ENCODE results near the gene FLT1. TPM values are rescaled to one million over a fixed set of nuclear protein-coding genes. Genes with fewer than 3 reads are reported as not detected.

FLT1 gene
- polyA plus RNA-seq, 1 donor (not counting 4 experiments of a cell fraction or from before 2014, with no cell fraction given): 0.01 TPM

- DNase-seq (ENCODE audit: low read depth, low spot score) (no peak), FAIRE-seq (no peak)
- TF ChIP-seq EZH2 (IDR thresholded peaks at IDR 0.05; ENCODE audit: low read length) (no peak), CTCF (optimal IDR thresholded peaks at IDR 0.05 in 1 of 3, IDR thresholded peaks at IDR 0.05 in 1 of 3, conservative IDR thresholded peaks at IDR 0.05 in 1 of 3; ENCODE audit: extremely low read depth in 1 of 3, insufficient read depth in 2 of 3, low read length in 3 of 3) (no peak)
- Histone ChIP-seq H3K36me3 (ENCODE audit: control insufficient read depth in 2 of 2, extremely low read depth in 1 of 2, insufficient read depth in 2 of 2, low read length in 2 of 2) (no peaks in the 10 kb centered on the region), H4K20me1 (ENCODE audit: control insufficient read depth, extremely low read depth, insufficient read depth, low read length) (no peaks in the 10 kb centered on the region), H3K27ac (ENCODE audit: control insufficient read depth, insufficient read depth, low read length) (no peak overlapping the region), H3K4me1 (ENCODE audit: control insufficient read depth, extremely low read depth, insufficient read depth, low read length) (no peaks in the 10 kb centered on the region), H3K79me2 (ENCODE audit: control insufficient read depth, insufficient read depth, low read length) (no peaks in the 10 kb centered on the region), H3K9me1 (ENCODE audit: control insufficient read depth, extremely low read depth, insufficient read depth, low read length) (no peaks in the 10 kb centered on the region), H3K4me3 (ENCODE audit: control insufficient read depth in 2 of 3, extremely low read depth in 1 of 3, insufficient read depth in 2 of 3, low read depth in 1 of 3, low read length in 3 of 3) (no peak overlapping the region), H3K9me3 (ENCODE audit: control insufficient read depth, low read depth, low read length) (no peaks in the 10 kb centered on the region), H2AFZ (ENCODE audit: control insufficient read depth, low read length) (no peak overlapping the region), H3K4me2 (ENCODE audit: control insufficient read depth, extremely low read depth, insufficient read depth, low read depth, low read length) (no peak overlapping the region), H3K27me3 (ENCODE audit: control insufficient read depth, extremely low read depth, insufficient read depth, low read length) (no peaks in the 10 kb centered on the region), H3K9ac (ENCODE audit: control insufficient read depth, extremely low read depth, insufficient read depth, low read length) (no peak overlapping the region)
- dilution Hi-C loops (cut with MboI; ENCODE audit: extremely low pct_ligation_motif_present, low sequenced_read_pairs): no loop called here
Observed at GRCh38 chr13:28333204-28333881, 161.6 kb downstream of the FLT1 start.

GRCh38 chr13:28329395-28330158, 165.4 kb downstream of the FLT1 start:
- H3K4me2 ChIP-seq (ENCODE audit: control insufficient read depth, extremely low read depth, insufficient read depth, low read depth, low read length): no peak overlapping the region
- no peaks in the 10 kb centered on the region for H3K9me1 ChIP-seq (ENCODE audit: control insufficient read depth, extremely low read depth, insufficient read depth, low read length)
- FAIRE-seq (no peak), DNase-seq (ENCODE audit: low read depth, low spot score) (no peak)
- H3K4me3 ChIP-seq (ENCODE audit: control insufficient read depth in 2 of 3, extremely low read depth in 1 of 3, insufficient read depth in 2 of 3, low read depth in 1 of 3, low read length in 3 of 3): no peak overlapping the region
- H3K27me3 ChIP-seq (ENCODE audit: control insufficient read depth, extremely low read depth, insufficient read depth, low read length): no peaks in the 10 kb centered on the region
- H3K9ac ChIP-seq (ENCODE audit: control insufficient read depth, extremely low read depth, insufficient read depth, low read length): no peak overlapping the region
- dilution Hi-C loops (cut with MboI; ENCODE audit: extremely low pct_ligation_motif_present, low sequenced_read_pairs): no loop called here
- no peaks in the 10 kb centered on the region for H3K36me3 ChIP-seq (ENCODE audit: control insufficient read depth in 2 of 2, extremely low read depth in 1 of 2, insufficient read depth in 2 of 2, low read length in 2 of 2)
- no peaks in the 10 kb centered on the region for H3K4me1 ChIP-seq (ENCODE audit: control insufficient read depth, extremely low read depth, insufficient read depth, low read length)
- no peak for TF ChIP-seq EZH2 (IDR thresholded peaks at IDR 0.05; ENCODE audit: low read length)
- TF ChIP-seq CTCF (optimal IDR thresholded peaks at IDR 0.05 in 1 of 3, IDR thresholded peaks at IDR 0.05 in 1 of 3, conservative IDR thresholded peaks at IDR 0.05 in 1 of 3; ENCODE audit: extremely low read depth in 1 of 3, insufficient read depth in 2 of 3, low read length in 3 of 3): no peak
- H3K9me3 ChIP-seq (ENCODE audit: control insufficient read depth, low read depth, low read length): no peaks in the 10 kb centered on the region
- H3K27ac ChIP-seq (ENCODE audit: control insufficient read depth, insufficient read depth, low read length): no peak overlapping the region
- H3K79me2 ChIP-seq (ENCODE audit: control insufficient read depth, insufficient read depth, low read length): no peaks in the 10 kb centered on the region
- H4K20me1 ChIP-seq (ENCODE audit: control insufficient read depth, extremely low read depth, insufficient read depth, low read length): no peaks in the 10 kb centered on the region
- no peak overlapping the region for H2AFZ ChIP-seq (ENCODE audit: control insufficient read depth, low read length)
